GM19397 (cell line): ENCODE measurements around the gene RPA3.

Experiments used
- ATAC-seq: cut with Tn5 transposase; IDR thresholded peaks from one replicate; pipeline ENCODE4 v1.9.1; 2021; ENCODE audit warnings: mild to moderate bottlenecking, moderate library complexity; ENCODE audit not compliant: unreplicated experiment

Gene RPA3

DNA sequence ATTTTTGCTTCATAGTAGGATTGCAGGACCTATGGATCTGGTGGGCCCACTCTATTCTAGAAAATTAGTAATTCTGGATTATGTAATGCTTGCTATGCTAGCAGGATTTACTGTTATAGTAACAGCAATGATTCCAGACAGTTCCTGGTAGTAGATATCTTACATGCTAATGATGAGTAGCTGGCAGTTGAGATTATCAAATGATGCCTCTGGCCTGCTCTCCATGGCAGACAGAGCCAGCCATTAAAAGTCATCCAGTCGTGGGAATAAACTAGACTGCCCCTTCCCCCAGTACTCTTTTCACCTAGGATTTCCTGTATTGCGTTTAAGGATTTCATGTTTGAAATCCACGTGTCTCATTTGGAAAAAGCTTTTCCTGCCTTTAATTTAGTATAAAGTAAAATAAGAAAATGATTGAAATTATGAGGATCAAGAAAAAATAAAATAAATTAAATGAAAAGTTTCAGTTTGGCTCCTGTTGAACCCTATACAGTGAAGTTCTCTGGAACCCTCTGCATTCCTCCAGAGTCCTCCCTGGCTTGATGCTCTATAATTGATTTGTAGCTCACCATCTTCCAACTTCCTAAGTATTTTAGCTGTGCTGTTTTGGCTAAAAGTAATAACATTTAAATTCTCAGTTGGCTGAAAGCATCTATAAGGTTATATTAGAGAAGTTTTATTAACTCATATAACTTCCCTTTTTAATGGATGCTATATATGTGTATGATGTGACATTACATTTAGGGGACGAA lies 63.3 kb downstream of the RPA3 start:
- no peak for ATAC-seq

DNA sequence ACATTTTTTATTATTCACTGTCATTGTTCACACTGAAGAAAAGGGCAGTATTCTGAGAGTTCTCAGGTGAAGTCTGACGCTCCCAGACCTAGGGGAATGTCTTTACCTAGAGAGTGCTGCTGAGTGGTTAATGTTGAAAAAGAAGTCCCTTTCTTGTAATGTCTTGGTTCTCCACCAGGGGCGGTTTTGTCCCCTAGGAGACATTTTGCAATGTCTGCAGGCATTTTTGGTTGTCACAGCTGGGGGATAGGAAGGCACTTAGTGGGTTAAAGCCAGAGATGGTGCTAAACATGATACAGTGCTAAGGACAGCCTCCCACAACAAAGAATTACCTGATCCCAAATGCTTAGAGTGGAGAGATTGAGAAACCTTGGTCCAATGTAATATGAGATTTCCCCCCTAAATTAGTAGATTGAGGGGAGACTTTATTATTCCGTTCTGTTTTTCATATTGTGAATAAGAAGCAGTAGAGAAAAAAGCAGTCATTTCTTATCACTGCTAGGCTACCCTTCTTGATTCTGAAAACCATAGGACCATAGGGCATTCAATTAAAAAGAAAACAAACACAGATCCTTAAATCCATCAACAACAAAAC lies 64.7 kb downstream of the RPA3 start:
- ATAC-seq, result no peak

DNA sequence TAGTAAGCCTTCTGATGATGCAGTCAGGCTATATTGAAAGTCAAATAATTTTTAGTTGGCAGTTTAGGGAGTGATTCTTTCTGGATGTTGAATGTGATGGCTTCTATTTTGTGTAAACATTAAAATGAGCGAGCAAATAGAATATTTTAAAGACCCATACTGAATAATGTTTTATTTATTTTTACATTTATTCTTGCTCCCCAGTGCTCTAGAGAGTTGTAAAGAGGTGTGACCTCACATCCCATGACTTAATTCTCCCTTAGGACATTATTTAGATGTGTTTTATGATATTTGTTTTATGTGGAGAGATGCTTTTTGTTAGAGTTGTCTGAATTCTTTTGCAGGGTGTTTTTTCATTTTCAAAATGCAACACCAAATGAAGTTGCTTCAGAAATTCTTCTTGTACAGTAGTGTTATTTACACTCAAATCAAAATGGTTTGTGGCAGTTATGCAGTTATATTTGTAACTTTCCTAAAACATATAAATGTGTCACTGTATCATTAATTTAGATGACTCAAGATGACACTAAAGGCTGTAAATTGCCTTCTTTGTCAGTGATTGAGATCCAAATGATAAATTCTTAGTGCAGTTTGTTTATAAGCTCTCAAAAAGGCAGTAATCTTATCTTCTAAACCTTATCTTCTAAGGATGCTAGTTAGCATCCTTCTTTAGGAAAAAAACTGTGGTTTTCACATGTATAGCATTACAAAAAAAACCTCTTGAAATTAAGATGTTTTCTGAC lies 65.4 kb downstream of the RPA3 start:
- no peak for ATAC-seq

DNA sequence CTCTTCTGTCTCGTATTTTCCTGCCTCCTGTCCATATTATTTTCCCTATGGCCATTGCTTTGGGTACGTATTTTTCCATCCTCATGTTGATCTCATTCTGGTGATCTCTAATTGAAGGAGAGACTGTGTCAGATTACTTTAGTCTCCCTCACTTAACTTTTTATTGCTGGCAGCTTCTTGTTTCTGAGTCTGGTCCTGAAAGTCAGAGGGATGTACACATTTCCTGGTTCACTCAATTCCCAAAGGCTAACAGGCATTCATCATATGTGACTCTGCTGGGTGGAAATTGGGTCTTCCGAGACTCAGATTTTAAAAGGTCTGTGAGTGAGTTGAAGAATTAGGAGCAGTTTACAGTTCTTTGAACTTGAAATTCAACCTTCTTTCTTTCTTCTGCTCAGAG lies 66.9 kb downstream of the RPA3 start:
- no peak for ATAC-seq

DNA sequence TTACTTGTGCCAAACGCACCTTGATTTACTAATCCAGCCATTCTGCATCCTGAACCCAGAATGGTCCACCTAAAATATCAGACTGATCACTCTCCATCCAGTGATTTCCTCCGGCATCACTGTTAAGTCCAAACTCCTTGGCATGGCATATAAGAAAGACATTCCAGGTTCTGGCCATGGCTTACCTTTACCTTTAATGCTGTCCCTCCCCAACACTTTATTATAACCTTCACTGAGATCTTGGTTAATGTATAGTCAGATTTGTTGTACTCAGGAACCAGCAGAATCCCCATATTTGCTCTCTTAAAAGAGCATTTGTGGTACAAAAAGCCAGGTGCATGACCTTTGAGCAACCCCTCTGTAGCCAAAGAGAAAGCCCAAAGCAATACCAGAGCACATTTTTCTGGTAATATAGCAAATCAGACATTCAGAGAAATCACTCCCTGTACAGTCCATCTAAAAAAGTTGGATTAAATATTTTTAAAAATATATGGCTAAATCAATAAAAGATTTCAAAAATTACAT lies 67.7 kb downstream of the RPA3 start:
- ATAC-seq, result no peak

DNA sequence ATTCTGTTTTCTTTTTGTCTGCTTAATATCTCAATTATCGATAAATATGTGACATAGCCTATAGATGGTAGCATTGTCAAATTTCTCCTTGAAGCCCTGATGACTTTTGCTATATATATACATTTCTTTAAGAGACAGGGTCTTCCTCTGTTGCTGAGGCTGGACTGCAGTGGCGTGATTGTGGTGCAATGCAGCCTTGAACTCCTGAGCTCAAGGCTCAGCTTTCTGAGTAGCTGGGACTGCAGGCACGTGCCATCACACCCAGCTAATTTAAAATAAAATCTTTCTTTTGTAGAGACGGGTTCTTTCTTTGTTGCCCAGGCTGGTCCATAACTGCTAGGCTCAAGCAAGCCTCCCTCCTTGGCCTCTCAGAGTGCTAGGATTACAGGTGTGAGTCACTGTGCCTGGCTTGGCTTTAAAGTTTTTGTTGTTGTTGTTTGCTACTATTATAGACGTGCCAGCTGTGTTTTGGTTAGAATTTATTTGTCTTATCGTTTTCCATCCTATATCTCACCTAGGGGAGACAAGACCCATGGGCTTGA lies 70.8 kb downstream of the RPA3 start:
- ATAC-seq, result no peak

DNA sequence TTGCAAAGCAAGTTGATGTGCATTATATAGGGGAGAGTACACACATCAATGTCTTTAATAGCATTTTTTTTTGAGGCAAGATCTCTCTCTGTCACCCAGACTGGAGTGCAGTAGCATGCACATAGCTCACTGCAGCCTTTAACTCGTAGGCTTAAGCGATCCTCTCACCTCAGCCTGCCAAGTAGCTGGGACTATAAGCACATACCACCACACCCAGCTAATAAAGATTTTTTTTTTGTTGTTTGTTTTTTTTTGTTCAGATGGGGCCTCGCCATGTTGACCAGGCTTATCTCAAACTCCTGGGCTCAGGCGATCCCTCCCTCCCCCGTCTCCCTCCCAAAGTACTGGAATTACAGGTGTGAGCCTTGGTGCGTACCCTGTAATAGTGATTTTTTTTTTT lies 76.3 kb downstream of the RPA3 start:
- no peak for ATAC-seq

DNA sequence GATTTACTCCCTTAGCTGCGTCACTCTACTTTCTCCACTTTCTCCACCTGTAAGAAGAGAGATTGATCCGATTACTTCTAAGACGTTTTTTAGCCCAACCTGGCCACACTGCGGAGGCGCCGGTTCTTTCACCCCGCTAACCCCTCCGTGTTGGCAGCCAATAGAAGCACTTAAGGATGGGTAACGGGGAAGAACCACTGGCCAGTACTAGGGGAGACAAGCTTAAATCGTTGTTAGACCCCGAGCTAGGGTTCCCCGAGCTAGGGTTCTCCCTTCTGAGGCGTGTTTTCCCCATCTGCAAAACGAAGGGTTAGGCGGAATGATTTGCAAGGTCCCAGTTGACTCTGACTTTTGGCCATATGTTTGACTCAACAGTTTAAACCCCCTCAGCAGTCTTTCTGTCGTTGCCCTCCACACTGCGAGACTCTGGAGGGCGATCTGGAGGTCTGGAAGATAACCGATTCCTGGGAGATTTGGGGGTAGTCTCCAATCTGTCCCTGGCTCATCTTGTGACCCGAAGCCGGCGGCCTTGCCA lies 77.2 kb downstream of the RPA3 start:
- ATAC-seq, result peak; percentile 1

DNA sequence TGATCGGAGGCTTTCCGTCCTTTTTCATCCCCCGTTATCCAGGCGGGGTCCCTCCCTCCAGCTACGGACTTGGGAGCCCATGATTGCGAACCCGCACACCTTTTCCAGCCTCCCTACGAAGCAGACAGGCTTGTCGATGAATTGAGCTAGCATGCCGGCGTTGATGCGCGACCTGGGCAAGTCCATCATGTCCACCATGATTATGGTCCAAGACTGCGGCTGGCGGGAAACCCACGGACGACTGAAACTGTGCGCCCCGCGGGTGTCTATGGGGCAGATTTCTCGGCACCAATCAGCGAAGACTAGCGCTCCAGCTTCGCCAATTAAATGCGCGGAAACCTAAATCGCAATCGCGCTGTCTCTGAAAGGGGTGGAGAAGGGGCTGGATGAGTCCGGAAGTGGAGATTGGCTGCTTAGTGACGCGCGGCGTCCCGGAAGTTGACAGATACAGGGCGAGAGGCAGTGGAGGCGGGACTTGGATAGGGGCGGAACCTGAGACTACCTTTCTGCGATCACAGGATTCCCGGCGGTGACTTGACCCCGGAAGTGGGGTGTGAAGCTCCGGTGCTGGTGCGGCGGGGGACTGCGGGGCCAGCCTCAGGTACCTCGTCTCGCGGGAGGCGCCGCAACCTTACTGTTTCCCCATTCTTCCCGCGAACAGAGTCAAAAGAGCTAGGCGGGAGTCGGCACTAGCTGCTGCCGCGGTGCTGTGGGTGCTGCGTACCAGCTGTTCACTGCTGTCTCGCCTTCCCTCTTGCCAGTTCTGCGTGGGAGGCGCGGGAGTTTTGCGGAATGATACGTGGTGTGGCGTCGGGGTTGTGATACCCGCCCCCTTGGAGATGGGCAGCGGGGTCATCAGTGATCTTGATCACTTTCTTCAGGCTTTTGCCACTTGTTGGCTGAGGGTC lies 77.9 kb downstream of the RPA3 start, which contains the start of gene UMAD1:
UMAD1 (plus strand) TSS at position 532 of the 908 bp plus-strand sequence. CDS start 32,620 bp downstream, outside the sequence.
- ATAC-seq, result peak; percentile 98

DNA sequence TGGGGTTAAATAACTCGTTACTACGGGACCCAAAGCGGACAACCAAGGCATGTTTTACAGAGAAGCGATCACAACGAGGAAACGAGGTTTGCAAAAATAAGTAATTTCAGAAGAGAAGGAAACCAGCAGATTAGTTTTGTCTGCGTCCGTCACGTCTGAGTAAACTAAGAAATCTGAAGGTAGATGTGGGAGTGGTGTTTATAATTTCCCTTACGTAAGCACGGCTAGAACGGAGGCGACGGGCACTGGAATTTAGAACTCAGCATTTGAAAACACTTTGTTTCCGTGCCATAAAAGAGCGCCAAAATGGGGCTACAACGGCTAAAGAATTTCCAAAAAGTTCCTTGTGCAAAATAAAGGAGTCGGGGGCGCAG lies 78.6 kb downstream of the RPA3 start:
- no peak for ATAC-seq

DNA sequence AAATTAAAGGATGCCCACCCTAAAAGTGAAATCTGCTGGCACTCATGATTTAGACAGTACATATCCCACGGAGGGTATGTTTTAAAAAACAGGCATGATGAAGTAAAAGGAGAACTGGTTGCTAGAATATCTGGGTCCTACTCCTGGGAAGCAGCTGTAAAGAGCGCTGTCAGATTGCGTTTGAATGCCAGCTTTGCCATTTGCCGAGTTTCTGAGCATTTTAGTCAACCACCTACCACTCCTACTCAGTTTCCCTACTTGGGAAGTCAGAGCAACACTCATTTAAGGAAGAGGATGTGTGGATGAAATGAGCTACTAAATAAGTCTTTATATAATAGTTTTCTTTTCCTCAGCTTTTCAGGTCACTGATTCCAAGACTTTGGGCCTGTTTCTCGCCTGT lies 79.0 kb downstream of the RPA3 start:
- ATAC-seq, result no peak

DNA sequence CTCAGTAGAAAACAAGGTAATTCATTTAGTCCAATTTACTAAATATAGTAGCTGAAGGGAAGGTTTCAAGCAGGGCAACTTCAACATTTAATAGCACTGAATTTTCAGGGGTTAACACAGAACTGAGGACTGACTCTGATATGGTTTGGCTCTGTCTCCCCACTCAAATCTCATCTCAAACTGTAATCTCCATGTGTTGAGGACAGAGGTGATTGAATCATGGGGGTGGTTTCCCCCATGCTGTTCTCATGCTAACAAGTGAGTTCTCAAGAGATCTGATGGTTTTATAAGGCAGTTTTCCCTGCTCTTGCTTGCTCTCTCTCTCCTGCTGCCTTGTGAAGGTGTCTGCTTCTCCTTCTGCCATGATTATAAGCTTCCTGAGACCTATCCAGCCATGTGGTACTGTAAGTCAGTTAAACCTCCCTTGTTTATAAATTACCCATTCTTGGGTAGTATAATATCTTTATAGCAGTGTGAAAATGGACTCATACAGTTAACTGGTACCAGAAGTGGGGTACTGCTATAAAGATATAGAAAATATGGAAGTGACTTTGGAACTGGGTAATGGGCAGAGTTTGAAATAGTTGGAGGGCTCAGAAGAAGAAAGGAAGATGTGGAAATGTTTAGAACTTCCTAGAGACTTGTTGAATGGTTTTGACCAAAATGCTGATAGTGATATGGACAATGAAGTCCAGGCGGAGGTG lies 87.6 kb downstream of the RPA3 start:
- no peak for ATAC-seq

DNA sequence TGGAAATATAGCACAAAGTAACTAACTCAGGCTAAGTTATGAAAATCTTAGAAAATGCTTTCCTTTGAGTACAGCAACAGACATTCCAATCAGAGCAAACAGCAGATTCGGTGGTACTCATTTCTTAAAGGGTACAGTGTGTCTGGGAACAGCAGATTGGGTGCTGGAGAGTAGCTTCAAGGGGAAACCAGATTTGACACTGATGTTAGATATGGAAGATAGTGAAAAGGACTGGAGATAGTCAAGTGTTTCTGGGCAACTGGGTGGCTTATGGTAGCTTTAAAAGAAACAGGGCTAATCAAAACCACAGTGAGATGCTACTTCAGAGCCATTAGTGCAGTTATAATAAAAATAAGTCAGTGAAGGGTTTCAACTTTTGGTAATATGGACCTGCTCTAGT lies 89.9 kb downstream of the RPA3 start:
- no peak for ATAC-seq

DNA sequence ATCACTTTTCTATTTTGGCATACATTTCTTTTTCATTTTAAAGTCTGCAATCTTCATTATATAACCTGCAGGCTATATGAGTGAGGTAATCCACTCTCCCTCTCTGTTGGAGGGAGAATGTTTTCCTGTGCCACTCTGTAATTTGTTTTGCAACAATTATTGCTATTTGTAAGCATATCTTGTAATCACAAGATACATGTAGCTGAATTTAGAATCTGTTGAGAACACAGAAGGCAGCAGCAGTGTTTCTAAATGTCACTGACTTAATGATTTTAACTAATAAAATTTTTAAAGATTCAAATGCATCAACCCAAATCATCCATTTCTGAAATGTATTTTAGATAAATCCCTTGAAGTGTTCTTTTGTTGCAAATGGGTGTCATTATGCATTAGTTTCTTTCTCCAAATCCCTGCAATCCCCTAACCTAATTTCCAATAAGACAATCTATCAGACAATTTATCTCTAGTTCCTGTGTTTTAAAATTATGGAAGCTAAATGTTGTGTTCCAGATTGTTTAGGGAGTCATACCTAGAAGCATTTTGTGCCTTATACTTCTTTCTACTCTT lies 97.7 kb downstream of the RPA3 start:
- ATAC-seq, result no peak

DNA sequence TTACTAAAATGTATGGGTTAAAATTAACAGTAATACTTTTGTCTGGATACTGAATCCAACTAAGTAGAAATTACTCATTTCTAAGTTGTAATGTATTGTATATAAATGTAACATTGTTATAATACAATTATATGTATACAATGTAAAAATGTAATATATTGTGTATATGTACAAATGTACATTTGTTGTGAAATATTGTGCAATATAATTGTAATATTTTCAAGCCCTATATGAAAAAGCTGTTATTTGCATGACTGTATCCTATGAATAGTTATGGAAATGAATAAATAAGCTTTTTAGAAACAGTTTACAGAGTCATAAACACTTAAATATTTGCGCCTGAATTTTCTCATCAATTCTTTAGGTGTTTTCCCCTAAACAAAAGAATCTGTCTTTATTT lies 98.2 kb downstream of the RPA3 start:
- no peak for ATAC-seq

DNA sequence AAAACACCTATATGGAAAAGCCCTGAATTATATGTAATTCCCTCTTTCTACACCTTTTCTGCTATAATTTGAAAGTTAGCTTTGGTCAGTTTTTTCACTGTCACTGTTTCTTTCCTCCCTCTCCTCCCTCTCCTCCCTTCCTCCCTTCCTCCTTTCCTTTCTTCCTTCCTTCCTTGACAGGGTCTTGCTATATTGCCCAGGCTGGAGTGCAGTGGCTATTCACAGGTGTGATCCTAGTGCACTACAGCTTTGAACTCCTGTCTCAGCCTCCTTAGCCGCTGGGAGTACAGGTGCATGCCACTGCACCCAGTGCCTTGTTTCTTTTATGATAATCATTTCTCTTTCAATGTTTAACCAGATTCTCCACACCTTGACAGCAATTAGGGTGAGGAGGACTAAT lies 100.0 kb downstream of the RPA3 start:
- ATAC-seq, result no peak

DNA sequence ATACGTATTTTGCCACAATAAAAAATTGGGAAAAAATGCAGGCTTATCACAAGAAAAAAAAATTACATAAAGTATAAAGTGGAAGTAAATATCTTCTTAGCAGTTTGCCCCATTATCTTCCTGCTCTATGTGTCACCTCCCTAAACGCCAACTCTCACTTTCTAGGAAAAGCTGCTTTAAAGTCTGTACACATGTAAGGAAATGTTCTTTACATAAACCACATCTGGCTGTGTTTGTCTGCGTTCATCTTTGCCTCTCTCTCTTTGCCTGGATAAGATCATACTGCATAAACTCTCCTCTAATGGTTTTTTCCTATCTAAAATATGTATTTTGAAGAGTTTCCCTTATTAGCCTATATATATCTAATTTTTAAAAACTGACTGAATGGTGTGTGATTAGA lies 100.9 kb downstream of the RPA3 start:
- no peak for ATAC-seq

DNA sequence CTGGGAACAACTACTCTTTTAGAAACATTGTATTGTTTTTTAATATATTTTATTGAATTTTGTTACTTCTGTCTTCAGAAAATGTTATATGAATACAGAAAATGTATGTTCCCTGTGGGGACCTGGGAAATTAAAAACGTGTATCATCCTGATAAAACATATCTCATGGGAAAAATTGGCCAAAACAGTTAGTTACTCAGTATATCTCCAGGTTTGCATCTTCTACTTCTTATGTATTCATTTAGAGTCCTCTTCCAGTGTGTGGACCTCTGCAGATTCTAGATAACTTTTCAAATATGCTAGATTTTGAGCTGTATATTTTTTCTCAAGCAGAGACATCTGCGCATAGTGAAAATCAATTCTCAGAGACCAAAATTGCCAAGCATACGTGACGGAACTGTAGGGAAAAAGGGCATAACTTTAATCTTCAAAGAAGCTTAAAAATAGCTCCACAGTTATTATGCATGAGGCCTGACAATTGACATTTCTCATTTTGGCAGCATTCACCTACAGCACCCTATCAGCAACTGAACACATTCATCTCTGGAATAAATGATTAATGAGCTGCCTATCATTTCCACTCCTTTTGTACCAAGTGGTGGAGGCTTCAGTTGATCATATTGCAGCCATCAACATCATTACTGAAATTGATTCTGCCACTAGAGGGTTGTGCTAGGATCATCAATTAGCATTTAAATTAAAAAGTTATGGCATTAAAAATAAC lies 104.2 kb downstream of the RPA3 start:
- no peak for ATAC-seq

DNA sequence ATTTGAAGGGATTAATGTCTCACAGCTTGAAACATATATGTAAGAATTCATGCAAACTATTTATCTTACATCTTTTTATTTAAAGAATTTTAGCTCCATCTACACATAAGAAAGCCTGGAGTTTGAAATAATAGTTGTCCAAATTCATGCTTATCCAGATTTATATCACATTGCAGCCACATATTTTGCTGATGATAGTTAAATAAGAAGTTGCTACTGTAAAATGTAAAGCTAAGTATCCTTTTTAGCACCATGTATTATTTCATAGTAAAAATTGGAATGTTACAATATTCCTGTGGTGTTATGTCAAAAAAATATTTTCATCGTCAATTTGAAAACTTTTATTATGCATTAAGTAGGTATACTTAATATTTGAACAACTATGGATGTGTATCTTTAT lies 105.2 kb downstream of the RPA3 start:
- ATAC-seq, result no peak
